NB4 (cell line): ENCODE measurements around the gene HLA-DMB.

Source experiments
- DNase-seq: peaks from one replicate; pipeline ENCODE4 v3.0.0; 2010; ENCODE audit warnings: low read depth
- H3K4me3 ChIP-seq: one replicate; pipeline ENCODE4 v1.5.1; 2011; ENCODE audit warnings: mild to moderate bottlenecking, low read depth, low read length, moderate library complexity
- MYC ChIP-seq: IDR thresholded peaks from 2 replicates; pipeline ENCODE4 v1.6.1; 2011; ENCODE audit warnings: low read depth, low read length
- POLR2A ChIP-seq: IDR thresholded peaks from 2 replicates; pipeline ENCODE4 v1.6.1; 2011; ENCODE audit warnings: mild to moderate bottlenecking; ENCODE audit not compliant: insufficient read length; ENCODE audit errors: extremely low read depth
- TF ChIP-seq, protein P1 (sequence below): IDR thresholded peaks from one replicate; pipeline ENCODE4 v1.5.1; 2012; ENCODE audit warnings: low read depth, low read length
- TF ChIP-seq, protein P2 (sequence below): IDR thresholded peaks from 2 replicates; pipeline ENCODE4 v1.6.1; 2011; ENCODE audit warnings: low read depth, low read length

The HLA-DMB gene

DNA sequence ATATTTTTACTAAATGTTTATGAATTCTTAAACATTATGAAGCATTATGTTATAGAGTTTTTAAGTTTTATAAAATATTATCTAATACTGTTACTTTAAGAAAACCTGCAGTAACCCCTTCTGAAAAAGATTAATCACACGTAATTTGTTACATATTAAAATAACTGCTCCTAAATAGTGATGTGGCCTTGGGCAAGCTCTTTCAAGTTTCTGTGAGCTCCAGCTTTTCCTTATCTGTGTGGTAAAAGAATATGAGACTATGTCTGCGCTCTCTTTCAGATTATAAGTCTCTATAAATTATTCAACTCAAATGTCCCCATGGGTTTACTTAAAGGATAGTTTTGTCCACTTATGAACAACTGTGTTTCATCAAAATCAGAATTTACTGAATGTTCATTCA is 31.9 kb downstream of the HLA-DMB start:
- TF ChIP-seq, protein P1, sequence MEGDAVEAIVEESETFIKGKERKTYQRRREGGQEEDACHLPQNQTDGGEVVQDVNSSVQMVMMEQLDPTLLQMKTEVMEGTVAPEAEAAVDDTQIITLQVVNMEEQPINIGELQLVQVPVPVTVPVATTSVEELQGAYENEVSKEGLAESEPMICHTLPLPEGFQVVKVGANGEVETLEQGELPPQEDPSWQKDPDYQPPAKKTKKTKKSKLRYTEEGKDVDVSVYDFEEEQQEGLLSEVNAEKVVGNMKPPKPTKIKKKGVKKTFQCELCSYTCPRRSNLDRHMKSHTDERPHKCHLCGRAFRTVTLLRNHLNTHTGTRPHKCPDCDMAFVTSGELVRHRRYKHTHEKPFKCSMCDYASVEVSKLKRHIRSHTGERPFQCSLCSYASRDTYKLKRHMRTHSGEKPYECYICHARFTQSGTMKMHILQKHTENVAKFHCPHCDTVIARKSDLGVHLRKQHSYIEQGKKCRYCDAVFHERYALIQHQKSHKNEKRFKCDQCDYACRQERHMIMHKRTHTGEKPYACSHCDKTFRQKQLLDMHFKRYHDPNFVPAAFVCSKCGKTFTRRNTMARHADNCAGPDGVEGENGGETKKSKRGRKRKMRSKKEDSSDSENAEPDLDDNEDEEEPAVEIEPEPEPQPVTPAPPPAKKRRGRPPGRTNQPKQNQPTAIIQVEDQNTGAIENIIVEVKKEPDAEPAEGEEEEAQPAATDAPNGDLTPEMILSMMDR = no peak
- TF ChIP-seq, protein P2, sequence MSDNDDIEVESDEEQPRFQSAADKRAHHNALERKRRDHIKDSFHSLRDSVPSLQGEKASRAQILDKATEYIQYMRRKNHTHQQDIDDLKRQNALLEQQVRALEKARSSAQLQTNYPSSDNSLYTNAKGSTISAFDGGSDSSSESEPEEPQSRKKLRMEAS = no peak
- TF ChIP-seq POLR2A (no peak), MYC (no peak)
- no peak overlapping the region for H3K4me3 ChIP-seq
- DNase-seq = no peak

DNA sequence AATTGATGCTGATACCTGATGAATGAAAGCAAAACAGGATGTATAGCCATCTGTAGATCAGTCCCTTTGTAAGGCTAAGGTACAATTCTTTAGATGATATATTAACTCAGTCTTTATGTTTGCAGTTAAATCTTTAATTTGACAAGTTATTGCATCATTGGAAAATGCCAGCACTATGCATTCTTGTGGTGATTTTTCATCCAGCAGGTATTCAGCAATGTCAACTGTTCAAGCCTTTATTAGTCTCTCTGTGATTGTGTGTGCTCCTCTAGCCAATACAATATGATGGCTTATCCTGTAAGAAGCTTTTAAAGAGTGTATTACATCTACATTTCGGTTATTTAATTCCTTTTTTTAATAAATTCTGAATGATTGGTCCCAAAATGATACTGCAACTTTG is 34.3 kb downstream of the HLA-DMB start:
- no peak for DNase-seq
- TF ChIP-seq, protein P2 = no peak
- TF ChIP-seq, protein P1 = no peak
- TF ChIP-seq POLR2A (no peak), MYC (no peak)
- H3K4me3 ChIP-seq = no peak overlapping the region

DNA sequence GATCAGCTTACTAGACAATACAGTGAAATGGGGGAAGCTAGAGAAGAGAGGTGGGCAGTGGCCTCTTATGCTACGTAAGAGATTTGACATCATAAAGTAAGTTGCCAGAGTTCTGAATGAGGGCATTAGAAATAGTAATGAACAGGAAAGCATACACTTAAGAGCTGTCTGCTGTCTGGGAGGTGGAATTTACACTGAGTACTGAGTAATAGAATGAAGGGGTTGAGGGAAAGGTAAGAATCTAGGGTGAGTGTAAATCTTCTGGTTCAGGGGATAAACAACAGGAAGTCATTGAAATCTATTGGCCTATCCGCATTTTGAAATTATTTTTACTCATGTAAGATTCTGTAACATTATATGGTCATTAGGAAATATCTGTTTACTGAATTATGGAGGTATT is 35.8 kb downstream of the HLA-DMB start:
- H3K4me3 ChIP-seq = no peak overlapping the region
- no peak for DNase-seq
- TF ChIP-seq MYC (no peak), POLR2A (no peak)
- TF ChIP-seq, protein P2 = no peak

DNA sequence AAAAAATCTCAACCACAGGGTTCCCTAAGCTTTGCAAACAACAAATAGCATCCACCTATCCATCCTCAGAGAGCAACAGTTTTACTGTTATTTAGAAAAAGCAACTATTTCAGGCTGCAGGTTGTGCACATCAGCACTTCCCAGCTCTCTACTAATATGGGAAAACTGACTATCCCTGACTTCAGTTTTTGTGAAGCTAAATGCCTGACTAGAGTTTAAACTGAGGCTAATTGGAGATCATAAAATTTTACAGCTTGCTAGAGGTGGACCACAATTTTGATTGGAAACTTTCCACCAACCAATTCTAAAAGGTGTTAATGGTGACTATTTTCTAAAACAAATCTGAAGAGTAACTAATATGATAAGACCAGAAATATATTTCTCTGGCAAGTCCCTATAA is 36.9 kb downstream of the HLA-DMB start:
- TF ChIP-seq, protein P1 = no peak
- no peak for TF ChIP-seq MYC
- TF ChIP-seq, protein P2 = no peak
- TF ChIP-seq POLR2A = no peak
- no peak overlapping the region for H3K4me3 ChIP-seq
- no peak for DNase-seq

DNA sequence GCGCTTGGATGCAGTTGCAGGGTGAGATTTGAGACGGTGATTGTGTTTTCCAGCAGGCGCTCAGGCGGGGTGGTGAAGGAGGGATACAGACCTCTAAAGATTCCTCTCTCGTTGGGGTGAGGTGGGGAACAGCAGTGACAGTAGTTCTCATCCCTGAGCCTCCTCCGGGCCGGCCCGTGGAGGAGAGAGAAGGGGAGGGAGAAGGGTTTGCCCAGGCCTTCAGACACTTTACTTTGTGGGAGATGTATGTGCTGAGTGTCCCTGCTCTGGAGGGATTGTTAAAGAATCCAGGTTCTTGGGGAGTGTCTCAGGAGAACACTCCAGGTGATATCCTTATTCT is 45.9 kb downstream of the HLA-DMB start:
- no peak for DNase-seq
- TF ChIP-seq, protein P2 = no peak
- peak overlapping the region; percentile 88 for H3K4me3 ChIP-seq

DNA sequence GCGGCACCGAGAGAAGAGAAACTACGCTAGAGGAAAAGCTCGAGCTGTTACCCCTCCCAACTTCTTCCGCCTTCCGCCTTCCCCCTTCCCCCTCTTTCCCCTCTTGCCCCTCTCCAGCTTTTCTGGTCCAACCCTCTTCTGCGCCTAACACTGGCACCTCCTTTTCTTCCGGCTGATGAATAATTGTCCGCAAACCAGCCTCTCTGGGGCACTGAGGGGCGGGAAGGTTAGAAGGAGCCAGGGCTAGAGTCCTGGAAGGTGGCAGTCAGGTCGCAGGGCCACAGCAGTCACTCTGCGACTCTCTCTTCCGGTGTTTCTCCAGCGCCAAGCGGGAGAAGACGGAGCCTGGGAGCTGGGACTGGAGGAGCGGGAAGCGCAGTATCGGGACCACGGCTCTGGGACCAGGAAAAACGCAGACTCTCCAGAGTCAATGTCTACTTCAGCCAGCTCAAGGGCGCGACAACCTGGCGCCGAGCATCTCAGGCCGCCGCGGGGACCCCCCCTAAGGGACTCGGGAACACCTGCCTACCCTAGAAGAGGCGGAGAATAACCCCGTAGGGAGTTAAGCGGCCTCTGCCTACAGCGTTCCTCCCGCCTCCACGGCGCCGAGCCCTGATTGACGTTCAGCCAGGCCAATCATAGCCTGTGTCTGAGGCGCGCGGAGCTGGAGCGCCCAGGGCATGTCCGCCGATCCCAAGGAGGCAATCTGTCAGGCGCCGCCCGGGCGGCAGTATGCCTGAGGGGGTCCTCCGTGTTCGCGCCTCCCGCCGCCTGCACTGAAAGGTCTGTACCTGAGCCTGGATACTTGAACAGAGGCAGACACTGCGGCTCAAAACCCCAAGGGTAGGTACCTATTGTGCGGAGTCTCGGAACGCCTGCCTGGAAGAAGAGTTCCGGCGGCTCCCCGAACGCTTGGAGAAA is 46.5 kb downstream of the HLA-DMB start:
- H3K4me3 ChIP-seq = peak overlapping the region; percentile 88
- peak; percentile 93 for DNase-seq
- peak; percentile 29 for TF ChIP-seq POLR2A
- TF ChIP-seq, protein P1 = no peak
- peak; percentile 24; the same call in 1 of the 2 replicates for TF ChIP-seq MYC
- TF ChIP-seq, protein P2 = peak; percentile 42; the same call in 1 of the 2 replicates
